ENCODE measurements around the gene ABCA7.

ABCA7 gene

DNA sequence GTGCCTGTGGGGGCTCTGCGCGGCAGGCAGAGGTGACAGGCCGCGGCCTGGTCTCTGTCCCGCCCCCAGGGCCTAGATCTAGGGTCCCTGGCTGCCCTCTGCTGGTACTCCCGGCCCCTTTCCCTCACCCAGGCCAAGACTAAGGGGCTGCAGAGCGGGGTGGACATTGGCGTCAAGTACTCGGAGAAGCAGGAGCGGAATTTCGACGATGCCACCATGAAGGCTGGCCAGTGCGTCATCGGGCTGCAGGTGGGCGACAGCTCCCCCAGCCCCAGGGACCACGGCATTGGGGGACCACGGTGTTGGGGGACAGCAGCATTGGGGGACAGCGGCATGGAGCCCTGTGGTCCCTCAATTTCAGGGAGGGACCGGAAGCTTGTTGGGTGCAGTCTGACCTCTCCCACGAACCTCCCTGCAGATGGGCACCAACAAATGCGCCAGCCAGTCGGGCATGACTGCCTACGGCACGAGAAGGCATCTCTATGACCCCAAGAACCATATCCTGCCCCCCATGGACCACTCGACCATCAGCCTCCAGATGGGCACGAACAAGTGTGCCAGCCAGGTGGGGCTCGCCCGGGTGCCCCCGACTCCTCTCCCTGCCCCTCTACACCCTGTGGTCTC, 3.8 kb upstream of the ABCA7 start:
- peaks cover 55% of the 10 kb centered on the region for H3K36me3 Mint-ChIP-seq (ENCODE audit: low read depth)
- H3K4me1 Mint-ChIP-seq (ENCODE audit: low read depth), result peaks cover 57% of the 10 kb centered on the region
- no peaks in the 10 kb centered on the region for H3K9me3 Mint-ChIP-seq
- peak overlapping the region; percentile 65 for H3K27ac Mint-ChIP-seq
- no peak overlapping the region for H3K4me3 Mint-ChIP-seq
- no peaks in the 10 kb centered on the region for H3K27me3 Mint-ChIP-seq (ENCODE audit: low read depth)

- peaks cover 53% of the 10 kb centered on the region for H3K4me1 Mint-ChIP-seq (ENCODE audit: low read depth)
- peaks cover 44% of the 10 kb centered on the region for H3K36me3 Mint-ChIP-seq (ENCODE audit: low read depth)
- peak overlapping the region; percentile 89 for H3K27ac Mint-ChIP-seq
- no peaks in the 10 kb centered on the region for H3K27me3 Mint-ChIP-seq (ENCODE audit: low read depth)
- no peaks in the 10 kb centered on the region for H3K9me3 Mint-ChIP-seq
- H3K4me3 Mint-ChIP-seq, result peak overlapping the region; percentile 99
Observed at GRCh38 chr19:1037621-1038064, 2.3 kb upstream of the ABCA7 start.

DNA sequence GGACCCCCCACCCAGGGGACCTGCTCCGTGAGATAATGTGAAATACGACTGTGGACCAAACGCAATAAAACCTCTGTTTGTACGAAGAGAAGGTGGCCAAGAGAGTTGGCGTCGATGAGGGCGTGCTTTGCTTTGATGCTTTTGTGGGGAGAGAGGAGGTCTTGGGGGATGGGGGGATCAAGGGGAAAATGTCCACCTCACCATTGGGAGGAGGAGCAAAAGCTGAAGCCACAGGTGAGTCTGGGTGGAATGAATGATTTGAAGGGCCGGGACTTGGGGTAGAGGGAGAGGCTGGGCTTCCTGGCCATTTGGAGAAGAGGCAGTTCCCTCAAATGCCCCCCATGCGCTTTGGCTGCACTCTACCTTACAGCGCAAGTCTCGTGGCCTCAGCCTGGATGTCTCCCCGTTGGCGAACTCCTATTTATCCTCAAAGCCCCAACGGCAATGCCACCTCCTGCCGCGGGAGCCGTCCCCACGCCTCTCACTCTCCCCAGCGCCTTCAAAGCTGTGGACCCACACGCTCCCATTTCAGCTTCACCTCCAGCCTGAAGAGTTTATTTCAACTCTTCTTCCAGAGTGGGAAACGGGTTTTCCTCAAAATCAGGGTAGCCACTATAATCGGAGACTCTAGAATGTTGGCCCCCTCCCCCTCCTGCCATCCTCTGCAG, 795 bp upstream of the ABCA7 start:
- no peaks in the 10 kb centered on the region for H3K9me3 Mint-ChIP-seq
- peaks cover 48% of the 10 kb centered on the region for H3K4me1 Mint-ChIP-seq (ENCODE audit: low read depth)
- H3K36me3 Mint-ChIP-seq (ENCODE audit: low read depth), result peaks cover 37% of the 10 kb centered on the region
- peak overlapping the region; percentile 89 for H3K27ac Mint-ChIP-seq
- H3K4me3 Mint-ChIP-seq, result peak overlapping the region; percentile 99
- H3K27me3 Mint-ChIP-seq (ENCODE audit: low read depth), result no peaks in the 10 kb centered on the region

- Mint-ChIP-seq H3K27me3 (ENCODE audit: low read depth) (no peaks in the 10 kb centered on the region), H3K36me3 (ENCODE audit: low read depth) (peaks cover 37% of the 10 kb centered on the region), H3K4me3 (peak overlapping the region; percentile 99), H3K9me3 (no peaks in the 10 kb centered on the region), H3K4me1 (ENCODE audit: low read depth) (peaks cover 46% of the 10 kb centered on the region), H3K27ac (peak overlapping the region; percentile 89)
Observed at GRCh38 chr19:1040476-1041271, 767 bp downstream of the ABCA7 start.

GRCh38 chr19:1041272-1041834, 1.4 kb downstream of the ABCA7 start:
- H3K27ac Mint-ChIP-seq, result peak overlapping the region; percentile 89
- peak overlapping the region; percentile 99 for H3K4me3 Mint-ChIP-seq
- H3K9me3 Mint-ChIP-seq, result no peaks in the 10 kb centered on the region
- H3K36me3 Mint-ChIP-seq (ENCODE audit: low read depth), result peaks cover 31% of the 10 kb centered on the region
- H3K4me1 Mint-ChIP-seq (ENCODE audit: low read depth), result peaks cover 39% of the 10 kb centered on the region
- H3K27me3 Mint-ChIP-seq (ENCODE audit: low read depth), result no peaks in the 10 kb centered on the region

GRCh38 chr19:1041835-1042685, 2.2 kb downstream of the ABCA7 start:
- Mint-ChIP-seq H3K27me3 (ENCODE audit: low read depth) (no peaks in the 10 kb centered on the region), H3K4me1 (ENCODE audit: low read depth) (peaks cover 37% of the 10 kb centered on the region), H3K27ac (no peak overlapping the region), H3K36me3 (ENCODE audit: low read depth) (peaks cover 29% of the 10 kb centered on the region), H3K4me3 (no peak overlapping the region), H3K9me3 (no peaks in the 10 kb centered on the region)

GRCh38 chr19:1042689-1043511, 3.0 kb downstream of the ABCA7 start:
- Mint-ChIP-seq H3K4me1 (ENCODE audit: low read depth) (peaks cover 32% of the 10 kb centered on the region), H3K36me3 (ENCODE audit: low read depth) (peaks cover 22% of the 10 kb centered on the region), H3K4me3 (no peak overlapping the region), H3K9me3 (no peaks in the 10 kb centered on the region), H3K27me3 (ENCODE audit: low read depth) (no peaks in the 10 kb centered on the region), H3K27ac (no peak overlapping the region)

GRCh38 chr19:1045247-1045603, 5.3 kb downstream of the ABCA7 start:
- H3K36me3 Mint-ChIP-seq (ENCODE audit: low read depth), result peaks cover 5% of the 10 kb centered on the region
- no peaks in the 10 kb centered on the region for H3K27me3 Mint-ChIP-seq (ENCODE audit: low read depth)
- H3K27ac Mint-ChIP-seq, result no peak overlapping the region
- H3K9me3 Mint-ChIP-seq, result no peaks in the 10 kb centered on the region
- peaks cover 14% of the 10 kb centered on the region for H3K4me1 Mint-ChIP-seq (ENCODE audit: low read depth)
- H3K4me3 Mint-ChIP-seq, result no peak overlapping the region

DNA sequence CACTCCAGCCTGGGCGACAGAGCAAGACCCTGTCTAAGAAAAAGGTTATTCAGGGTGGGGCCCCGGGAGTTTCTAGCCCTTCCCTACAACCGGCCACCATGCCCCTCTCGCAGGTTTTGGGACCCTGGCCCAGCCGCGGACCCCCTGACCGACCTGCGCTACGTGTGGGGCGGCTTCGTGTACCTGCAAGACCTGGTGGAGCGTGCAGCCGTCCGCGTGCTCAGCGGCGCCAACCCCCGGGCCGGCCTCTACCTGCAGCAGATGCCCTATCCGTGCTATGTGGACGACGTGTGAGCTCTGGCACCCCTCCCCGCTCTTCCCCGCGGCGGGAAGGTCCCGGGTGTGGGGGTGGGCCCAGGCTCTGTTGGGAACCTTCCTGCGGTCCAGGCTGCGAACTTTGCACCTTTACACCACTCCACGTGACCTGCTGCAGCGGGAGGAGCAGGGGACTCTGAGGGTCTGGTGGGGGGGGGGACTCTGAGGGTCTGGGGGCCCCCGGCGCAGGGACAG, 6.3 kb downstream of the ABCA7 start:
- Mint-ChIP-seq H3K9me3 (no peaks in the 10 kb centered on the region), H3K27ac (no peak overlapping the region), H3K4me3 (no peak overlapping the region), H3K4me1 (ENCODE audit: low read depth) (peaks cover 4% of the 10 kb centered on the region), H3K36me3 (ENCODE audit: low read depth) (peaks cover 5% of the 10 kb centered on the region), H3K27me3 (ENCODE audit: low read depth) (no peaks in the 10 kb centered on the region)

- Mint-ChIP-seq H3K9me3 (no peaks in the 10 kb centered on the region), H3K4me3 (no peak overlapping the region), H3K36me3 (ENCODE audit: low read depth) (peaks cover 5% of the 10 kb centered on the region), H3K27ac (no peak overlapping the region), H3K27me3 (ENCODE audit: low read depth) (no peaks in the 10 kb centered on the region), H3K4me1 (ENCODE audit: low read depth) (peaks cover 6% of the 10 kb centered on the region)
Observed at GRCh38 chr19:1046836-1047695, 7.2 kb downstream of the ABCA7 start.

GRCh38 chr19:1047696-1048147, 7.8 kb downstream of the ABCA7 start:
- no peaks in the 10 kb centered on the region for H3K27me3 Mint-ChIP-seq (ENCODE audit: low read depth)
- no peak overlapping the region for H3K4me3 Mint-ChIP-seq
- peaks cover 7% of the 10 kb centered on the region for H3K4me1 Mint-ChIP-seq (ENCODE audit: low read depth)
- no peak overlapping the region for H3K27ac Mint-ChIP-seq
- peaks cover 5% of the 10 kb centered on the region for H3K36me3 Mint-ChIP-seq (ENCODE audit: low read depth)
- no peaks in the 10 kb centered on the region for H3K9me3 Mint-ChIP-seq

- H3K4me1 Mint-ChIP-seq (ENCODE audit: low read depth), result peaks cover 8% of the 10 kb centered on the region
- no peak overlapping the region for H3K27ac Mint-ChIP-seq
- no peak overlapping the region for H3K4me3 Mint-ChIP-seq
- no peaks in the 10 kb centered on the region for H3K9me3 Mint-ChIP-seq
- no peaks in the 10 kb centered on the region for H3K27me3 Mint-ChIP-seq (ENCODE audit: low read depth)
- peaks cover 5% of the 10 kb centered on the region for H3K36me3 Mint-ChIP-seq (ENCODE audit: low read depth)
Observed at GRCh38 chr19:1049106-1049505, 9.2 kb downstream of the ABCA7 start.

Measured in T-helper 1 cell treated with Interleukin-12 subunit alpha and Interleukin-12 subunit beta and Interleukin-4 antibody, amounts not matched to agents 30 μg/mL and 1 μg/mL, for 36 hours (primary cell).